ENCODE data around the gene TTC7B.

- no peak for TF ChIP-seq CTCF (IDR thresholded peaks at IDR 0.05; ENCODE audit: low read length)
- no peak for TF ChIP-seq EZH2 (IDR thresholded peaks at IDR 0.05; ENCODE audit: borderline replicate concordance, low read length)
Observed at GRCh38 chr14:90614696-90615516, 201.3 kb downstream of the TTC7B start.
